Peyer's patch (tissue), 4 donors: ENCODE results near the gene MEG3. TPM values are rescaled to one million over a fixed set of nuclear protein-coding genes. Genes with fewer than 3 reads are reported as not detected.
A peak's percentile ranks its signal among the peaks of the same experiment; 100 is the strongest.

Experiments used
- DNase-seq, 3 donors: peaks; one replicate each; pipeline ENCODE4 v3.0.0-alpha.2; 2017 to 2019
- H3K27ac ChIP-seq, 4 donors: fragments of 200-600 bp; sonication (generic); one replicate each; pipeline ENCODE4 v1.5.1; 2016 to 2019
- H3K27me3 ChIP-seq, 2 donors: fragments of 200-600 bp; sonication (generic); one replicate each; pipeline ENCODE4 v1.5.1; 2019
- H3K36me3 ChIP-seq, 3 donors: fragments of 200-600 bp; sonication (generic); one replicate each; pipeline ENCODE4 v1.5.1; 2016 to 2019
- H3K4me1 ChIP-seq, 4 donors: fragments of 200-600 bp; sonication (generic); one replicate each; pipeline ENCODE4 v1.5.1; 2016 to 2019
- H3K4me3 ChIP-seq, 4 donors: fragments of 200-600 bp; sonication (generic); 1 replicate in 3 of 4; 2 replicates in 1 of 4; pipeline ENCODE4 v1.5.1; 2016 to 2019; ENCODE audit warnings: mild to moderate bottlenecking in 1 of 4
- H3K9me3 ChIP-seq, 4 donors: fragments of 200-600 bp; sonication (generic); one replicate each; pipeline ENCODE4 v1.5.1; 2016 to 2019; ENCODE audit warnings: mild to moderate bottlenecking in 1 of 4
- POLR2A ChIP-seq, 2 donors: fragments of 450-650 bp; IDR thresholded peaks; one replicate each; pipeline ENCODE4 v1.5.1; 2017; ENCODE audit warnings: antibody characterized with exemption in 2 of 2, mild to moderate bottlenecking in 2 of 2, moderate library complexity in 2 of 2
- total RNA-seq, 4 donors: library from RNA; depleted of rRNA; stranded (reverse); fragments of >200 nt; gene quantifications; one replicate each; pipeline ENCODE4 v1.1.0, GENCODE V29; 2016
- TF ChIP-seq, protein P1 (sequence below), 6 experiments: fragments of 450-650 bp in 4 of 6; fragments of 200-600 bp in 2 of 6; sonication (generic) in 1 of 6; IDR thresholded peaks; one replicate each; pipeline ENCODE4 v1.5.1; 2017 to 2019; ENCODE audit warnings: antibody characterized with exemption in 6 of 6, mild to moderate bottlenecking in 3 of 6, moderate library complexity in 1 of 6

Gene MEG3
- total RNA-seq, 4 donors from 2014 or later = 5.8 to 135 (median 33.8) TPM

DNA sequence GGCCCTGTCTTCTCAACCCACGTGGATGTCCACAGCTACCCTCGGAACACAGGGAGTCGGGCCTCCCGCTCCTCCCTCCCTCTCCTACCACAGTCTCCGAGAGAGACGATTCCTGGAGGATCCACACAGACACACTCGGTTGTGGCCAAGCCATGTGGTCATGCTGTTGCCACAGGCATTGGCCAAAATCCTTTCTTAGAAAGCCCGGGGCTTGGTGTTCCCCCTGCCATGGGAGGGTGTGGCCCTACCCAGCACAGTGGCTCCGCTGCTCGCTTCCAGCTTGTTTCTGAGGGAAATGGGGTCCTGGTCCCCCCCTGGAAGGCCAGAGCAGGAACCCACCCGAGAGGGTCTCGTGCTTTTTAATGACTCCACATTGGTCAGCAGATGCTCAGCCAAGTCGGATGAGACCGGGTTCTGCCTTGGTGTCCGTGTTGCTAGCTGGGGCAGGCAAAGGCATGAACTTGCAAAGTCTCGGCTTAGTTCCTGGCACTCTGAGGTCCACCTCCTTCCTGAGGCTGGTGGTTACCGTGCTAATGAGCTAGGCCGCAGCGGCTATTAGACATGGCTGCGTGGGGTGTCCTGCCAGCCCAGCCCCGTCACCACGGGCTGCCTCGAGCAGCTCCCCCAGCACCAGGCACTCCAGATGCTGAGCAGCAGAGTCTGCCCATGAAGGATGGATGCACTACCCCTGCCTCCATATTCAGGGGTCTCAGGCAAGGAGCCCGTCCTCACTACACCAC is 46.8 kb upstream of the MEG3 start:
- H3K4me3 ChIP-seq = no peak overlapping the region
- no peaks in the 10 kb centered on the region for H3K4me1 ChIP-seq
- no peaks in the 10 kb centered on the region for H3K27me3 ChIP-seq
- TF ChIP-seq POLR2A (IDR thresholded peaks at IDR 0.05) = no peak
- TF ChIP-seq, protein P1, sequence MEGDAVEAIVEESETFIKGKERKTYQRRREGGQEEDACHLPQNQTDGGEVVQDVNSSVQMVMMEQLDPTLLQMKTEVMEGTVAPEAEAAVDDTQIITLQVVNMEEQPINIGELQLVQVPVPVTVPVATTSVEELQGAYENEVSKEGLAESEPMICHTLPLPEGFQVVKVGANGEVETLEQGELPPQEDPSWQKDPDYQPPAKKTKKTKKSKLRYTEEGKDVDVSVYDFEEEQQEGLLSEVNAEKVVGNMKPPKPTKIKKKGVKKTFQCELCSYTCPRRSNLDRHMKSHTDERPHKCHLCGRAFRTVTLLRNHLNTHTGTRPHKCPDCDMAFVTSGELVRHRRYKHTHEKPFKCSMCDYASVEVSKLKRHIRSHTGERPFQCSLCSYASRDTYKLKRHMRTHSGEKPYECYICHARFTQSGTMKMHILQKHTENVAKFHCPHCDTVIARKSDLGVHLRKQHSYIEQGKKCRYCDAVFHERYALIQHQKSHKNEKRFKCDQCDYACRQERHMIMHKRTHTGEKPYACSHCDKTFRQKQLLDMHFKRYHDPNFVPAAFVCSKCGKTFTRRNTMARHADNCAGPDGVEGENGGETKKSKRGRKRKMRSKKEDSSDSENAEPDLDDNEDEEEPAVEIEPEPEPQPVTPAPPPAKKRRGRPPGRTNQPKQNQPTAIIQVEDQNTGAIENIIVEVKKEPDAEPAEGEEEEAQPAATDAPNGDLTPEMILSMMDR (IDR thresholded peaks at IDR 0.05) = no peak
- DNase-seq = peak in 1 of 3 donors; percentile 30
- no peak overlapping the region for H3K27ac ChIP-seq
- H3K9me3 ChIP-seq = no peaks in the 10 kb centered on the region
- H3K36me3 ChIP-seq = no peaks in the 10 kb centered on the region

DNA sequence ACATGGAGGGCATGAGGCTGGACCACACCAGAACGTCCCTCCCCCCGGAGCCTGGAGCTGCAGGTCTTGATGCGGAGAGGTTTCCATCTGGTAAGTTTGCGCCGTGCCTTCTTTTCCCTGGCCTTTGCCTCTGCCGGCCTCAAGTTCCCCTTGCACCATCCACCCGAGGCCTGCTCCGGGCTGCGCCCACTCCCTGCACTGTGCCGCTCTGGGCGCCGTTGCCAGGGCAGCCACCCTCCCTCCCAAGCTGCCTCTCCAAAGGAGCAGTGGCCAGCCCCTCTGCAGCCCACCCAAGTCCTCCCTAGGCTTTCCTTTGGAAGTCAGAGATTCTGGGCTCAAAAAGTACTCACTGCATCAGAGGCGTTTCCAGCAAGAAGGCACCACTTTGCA is 46.2 kb upstream of the MEG3 start:
- Histone ChIP-seq H3K4me3 (no peak overlapping the region), H3K27me3 (no peaks in the 10 kb centered on the region), H3K27ac (no peak overlapping the region), H3K4me1 (no peaks in the 10 kb centered on the region), H3K36me3 (no peaks in the 10 kb centered on the region), H3K9me3 (no peaks in the 10 kb centered on the region)
- TF ChIP-seq POLR2A (IDR thresholded peaks at IDR 0.05) = no peak
- TF ChIP-seq, protein P1 (IDR thresholded peaks at IDR 0.05) = no peak
- peak in 1 of 3 donors; percentile 23 for DNase-seq

DNA sequence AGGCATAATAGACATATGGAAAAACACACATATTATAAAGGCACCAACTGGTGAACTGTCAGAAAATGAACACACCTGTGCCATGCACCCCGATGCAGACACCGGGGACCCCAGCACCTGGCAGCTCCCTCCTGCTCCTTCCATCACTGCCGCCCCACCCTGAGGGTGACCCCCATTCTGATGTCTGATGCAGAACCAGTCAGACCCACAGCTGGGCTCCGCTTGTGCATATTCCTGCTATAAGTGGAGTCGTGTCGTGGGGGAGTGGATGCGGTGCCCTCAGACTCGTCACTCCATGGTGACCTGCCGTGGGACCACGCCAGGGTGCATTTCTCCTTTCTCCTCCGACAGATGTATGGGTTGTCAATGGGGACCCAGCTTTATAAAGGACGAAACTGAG is 45.7 kb upstream of the MEG3 start:
- Histone ChIP-seq H3K27me3 (no peaks in the 10 kb centered on the region), H3K4me3 (no peak overlapping the region)
- DNase-seq = peak in 1 of 3 donors; percentile 24

DNA sequence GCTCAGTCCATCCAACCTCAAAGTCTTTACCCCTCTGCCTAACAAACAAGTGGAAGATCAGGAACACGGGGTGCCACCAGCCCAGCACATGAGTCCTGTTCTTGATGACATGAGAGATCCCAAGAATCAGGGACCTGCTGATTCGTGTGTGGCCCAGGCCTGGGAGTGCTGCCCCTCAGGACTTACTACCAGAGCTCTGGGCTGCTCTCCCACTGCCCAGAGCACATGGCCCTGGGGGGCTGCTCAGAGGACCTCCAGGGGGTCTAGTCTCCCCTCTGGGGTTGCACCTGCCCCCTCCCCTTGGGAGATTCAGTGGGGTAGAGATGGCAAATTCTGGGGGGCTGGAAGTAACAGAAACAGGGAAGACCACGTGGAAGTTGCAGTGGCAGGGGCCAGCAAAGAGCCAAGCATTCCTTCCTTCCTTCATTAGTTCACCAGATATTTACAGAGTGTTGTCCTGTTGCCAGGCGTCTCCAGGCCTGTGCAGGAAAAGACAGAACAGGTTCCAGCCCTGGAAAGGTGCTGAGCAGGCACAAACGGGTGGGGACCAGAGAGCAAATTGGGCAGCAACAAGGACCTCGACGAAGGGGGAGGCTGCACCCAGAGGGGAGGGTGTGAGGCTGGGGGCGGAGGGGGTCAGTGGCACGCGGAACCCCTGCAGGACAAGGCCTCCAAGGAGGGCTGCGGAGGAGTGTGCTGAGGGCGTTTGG is 45.1 kb upstream of the MEG3 start:
- no peaks in the 10 kb centered on the region for H3K27me3 ChIP-seq
- H3K4me1 ChIP-seq = no peaks in the 10 kb centered on the region
- TF ChIP-seq, protein P1 (IDR thresholded peaks at IDR 0.05) = no peak
- no peak for TF ChIP-seq POLR2A (IDR thresholded peaks at IDR 0.05)
- no peaks in the 10 kb centered on the region for H3K36me3 ChIP-seq
- H3K9me3 ChIP-seq = no peaks in the 10 kb centered on the region
- DNase-seq = peak in 1 of 3 donors; percentile 23
- no peak overlapping the region for H3K27ac ChIP-seq
- no peak overlapping the region for H3K4me3 ChIP-seq

More for the DNA sequence above, 45.7 kb upstream of the MEG3 start:
- TF ChIP-seq POLR2A (IDR thresholded peaks at IDR 0.05) = no peak
- TF ChIP-seq, protein P1 (IDR thresholded peaks at IDR 0.05) = no peak
- H3K4me1 ChIP-seq = no peaks in the 10 kb centered on the region
- H3K27ac ChIP-seq = no peak overlapping the region
- H3K9me3 ChIP-seq = no peaks in the 10 kb centered on the region
- H3K36me3 ChIP-seq = no peaks in the 10 kb centered on the region

DNA sequence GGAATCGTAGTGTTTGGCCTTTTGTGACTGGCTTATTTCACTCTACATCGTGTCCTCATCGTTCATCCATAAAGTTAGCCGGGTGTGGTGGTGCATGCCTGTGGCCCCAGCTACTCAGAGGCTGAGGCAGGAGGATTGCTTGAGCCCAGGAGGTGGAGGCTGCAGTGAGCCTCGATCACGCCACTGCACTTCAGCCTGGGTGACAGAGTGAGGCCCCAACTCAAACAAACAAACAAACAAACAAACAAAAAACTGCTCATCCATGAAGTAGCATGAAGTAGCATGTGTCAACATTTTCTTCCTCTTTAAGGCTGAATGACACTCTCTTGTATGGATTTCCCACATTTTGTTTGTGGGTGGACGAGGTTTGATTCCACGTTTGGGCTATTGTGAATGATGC is 44.0 kb upstream of the MEG3 start:
- no peak for TF ChIP-seq POLR2A (IDR thresholded peaks at IDR 0.05)
- TF ChIP-seq, protein P1 (IDR thresholded peaks at IDR 0.05) = no peak
- H3K27me3 ChIP-seq = no peaks in the 10 kb centered on the region
- no peak overlapping the region for H3K4me3 ChIP-seq
- peak in 1 of 3 donors; percentile 2 for DNase-seq
- H3K4me1 ChIP-seq = no peaks in the 10 kb centered on the region
- H3K27ac ChIP-seq = no peak overlapping the region
- no peaks in the 10 kb centered on the region for H3K9me3 ChIP-seq
- H3K36me3 ChIP-seq = no peaks in the 10 kb centered on the region
